Stimulated activated naive CD4-positive, alpha-beta T cell treated with Interleukin-2 at 50 U/mL for 16 hours (primary cell): ENCODE results near the gene RASD2.

Source experiments
- DNase-seq: peaks from one replicate; lab custom pipeline; 2025; lab: John Stamatoyannopoulos, UW

RASD2 gene

DNA sequence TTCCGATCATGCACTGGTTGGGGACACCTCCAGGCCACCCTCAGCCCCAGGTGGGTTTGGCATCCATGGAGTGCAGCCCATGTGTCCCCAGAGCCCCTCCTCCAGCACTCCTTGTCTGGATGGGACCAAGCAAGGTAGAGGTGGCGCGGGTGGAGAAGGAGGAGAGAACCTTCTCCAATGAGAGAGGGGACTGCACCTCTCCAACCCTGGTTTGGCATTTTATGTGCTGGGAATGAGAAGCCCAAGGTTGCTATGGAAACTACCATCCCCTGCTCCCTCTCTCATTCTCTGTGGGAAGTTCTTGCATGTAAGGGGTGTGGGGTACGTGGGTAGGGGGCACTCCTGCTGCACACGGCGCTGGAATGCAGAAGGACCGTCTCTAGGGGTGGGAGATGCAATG lies 21.8 kb upstream of the RASD2 start:
- DNase-seq = no peak

DNA sequence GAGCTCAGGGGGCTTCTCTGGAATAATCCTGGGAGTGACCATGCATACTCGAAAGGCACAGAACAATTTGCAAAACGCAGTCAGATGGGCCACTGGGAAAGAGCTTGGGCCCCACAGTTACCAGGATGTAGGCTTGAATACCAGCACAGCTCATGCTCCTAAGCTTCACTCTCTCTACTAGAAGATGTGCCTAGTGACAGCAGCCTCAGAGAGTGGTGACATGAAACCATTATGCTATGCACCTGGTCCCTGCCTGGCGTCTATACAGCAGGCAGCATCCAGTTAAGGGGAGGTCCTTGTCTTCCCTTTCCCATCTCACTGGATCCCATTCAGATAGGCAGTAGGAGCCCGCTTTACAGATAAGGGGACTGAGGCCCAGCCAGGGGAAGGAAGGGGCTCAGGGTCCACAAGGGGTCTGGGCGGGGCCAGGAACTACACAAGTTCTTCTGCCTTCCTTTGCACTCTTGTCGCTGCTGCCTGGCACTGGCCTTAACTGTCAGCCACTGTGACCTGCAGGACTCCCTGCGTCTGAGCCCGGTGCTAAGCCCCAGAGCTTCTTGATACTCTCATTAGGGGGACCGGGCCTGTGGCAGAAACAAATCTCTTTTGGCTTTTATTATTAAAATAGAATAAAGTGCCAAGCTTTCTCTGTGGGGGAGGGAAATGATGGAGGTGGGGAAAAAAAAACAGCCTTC lies 21.2 kb upstream of the RASD2 start:
- DNase-seq = no peak

DNA sequence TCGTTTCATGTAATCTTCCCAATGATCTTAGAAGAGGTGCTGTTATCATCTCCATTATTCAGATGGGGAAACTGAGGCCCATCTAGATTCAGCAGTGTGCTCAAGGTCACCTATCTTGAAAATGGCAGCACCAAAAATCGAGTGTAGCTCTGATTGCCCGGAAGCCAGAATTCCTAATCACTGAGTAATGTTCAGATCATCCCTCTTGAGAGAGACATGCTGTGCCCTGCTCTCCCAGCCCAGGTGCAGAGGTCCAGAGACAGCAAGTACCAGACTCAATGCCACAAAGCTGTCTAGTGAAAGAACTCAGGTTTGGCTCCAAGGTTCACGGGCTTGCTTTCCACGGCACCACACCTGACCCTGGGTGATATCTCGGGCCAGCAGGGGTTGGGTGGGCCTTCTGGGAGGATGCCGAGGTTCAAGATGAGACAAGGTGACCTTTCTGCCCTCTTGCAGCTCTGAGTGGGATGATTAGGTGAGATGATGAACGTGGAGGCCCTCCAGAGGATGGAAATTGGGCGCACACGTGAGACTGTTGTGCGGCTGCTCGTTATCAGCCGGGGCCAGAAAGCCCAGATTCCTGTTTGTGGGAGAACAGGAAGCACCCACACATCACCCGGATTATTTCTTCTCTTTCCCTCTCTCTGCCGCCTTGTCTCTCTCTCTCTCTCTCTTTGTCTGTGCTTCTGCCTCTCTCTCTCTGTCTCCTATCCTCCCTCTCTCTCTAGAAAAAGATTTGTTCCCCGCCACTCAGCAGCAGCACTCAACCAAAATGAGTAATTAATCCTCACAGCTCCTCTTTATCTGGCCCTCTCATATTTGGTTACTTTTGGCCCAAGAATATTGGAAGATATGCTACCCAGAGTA lies 19.0 kb upstream of the RASD2 start:
- no peak for DNase-seq

DNA sequence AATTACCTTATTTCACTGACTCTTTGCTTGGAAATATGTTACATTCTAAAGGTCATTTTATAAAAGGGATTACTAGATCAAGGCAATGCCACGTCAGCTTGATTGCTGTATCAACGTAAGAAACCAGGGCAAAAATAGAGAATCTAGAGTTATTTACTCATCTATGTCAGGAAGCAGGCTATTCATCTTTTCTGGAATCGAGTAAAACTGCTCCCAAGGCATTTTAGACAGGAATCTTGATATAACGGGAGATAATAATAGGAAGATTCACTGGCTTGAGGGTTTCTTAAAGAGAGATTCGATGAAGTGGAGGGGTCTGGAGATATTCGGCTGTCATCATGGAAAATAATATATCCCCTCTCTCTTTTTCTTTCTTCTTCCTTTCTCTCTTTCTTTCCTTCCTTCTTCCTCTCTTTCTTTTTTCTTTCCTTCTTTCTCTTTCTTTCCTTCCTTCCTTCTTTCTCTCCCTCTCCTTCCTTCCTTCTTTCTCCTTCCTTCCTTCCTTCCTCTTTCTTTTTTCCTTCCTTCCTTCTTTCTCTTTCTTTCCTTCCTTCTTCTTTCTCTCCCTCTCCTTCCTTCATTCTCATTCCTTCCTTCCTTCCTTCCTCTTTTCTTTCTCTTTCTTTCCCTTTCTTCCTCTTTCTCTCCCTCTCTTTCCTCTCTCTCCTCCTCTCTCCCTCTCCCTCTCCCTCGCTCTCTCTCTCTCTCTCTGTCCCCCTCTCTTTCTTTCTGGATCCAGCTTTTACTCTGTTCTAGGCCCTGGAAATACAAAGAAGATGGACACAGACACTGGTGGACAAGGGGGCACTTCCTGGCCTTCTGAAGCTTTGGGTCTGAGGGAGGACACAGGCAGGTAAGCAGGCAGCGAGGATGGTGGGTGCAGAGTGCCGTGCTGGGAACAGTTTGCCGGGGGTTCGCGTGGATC lies 18.1 kb upstream of the RASD2 start:
- DNase-seq = no peak

DNA sequence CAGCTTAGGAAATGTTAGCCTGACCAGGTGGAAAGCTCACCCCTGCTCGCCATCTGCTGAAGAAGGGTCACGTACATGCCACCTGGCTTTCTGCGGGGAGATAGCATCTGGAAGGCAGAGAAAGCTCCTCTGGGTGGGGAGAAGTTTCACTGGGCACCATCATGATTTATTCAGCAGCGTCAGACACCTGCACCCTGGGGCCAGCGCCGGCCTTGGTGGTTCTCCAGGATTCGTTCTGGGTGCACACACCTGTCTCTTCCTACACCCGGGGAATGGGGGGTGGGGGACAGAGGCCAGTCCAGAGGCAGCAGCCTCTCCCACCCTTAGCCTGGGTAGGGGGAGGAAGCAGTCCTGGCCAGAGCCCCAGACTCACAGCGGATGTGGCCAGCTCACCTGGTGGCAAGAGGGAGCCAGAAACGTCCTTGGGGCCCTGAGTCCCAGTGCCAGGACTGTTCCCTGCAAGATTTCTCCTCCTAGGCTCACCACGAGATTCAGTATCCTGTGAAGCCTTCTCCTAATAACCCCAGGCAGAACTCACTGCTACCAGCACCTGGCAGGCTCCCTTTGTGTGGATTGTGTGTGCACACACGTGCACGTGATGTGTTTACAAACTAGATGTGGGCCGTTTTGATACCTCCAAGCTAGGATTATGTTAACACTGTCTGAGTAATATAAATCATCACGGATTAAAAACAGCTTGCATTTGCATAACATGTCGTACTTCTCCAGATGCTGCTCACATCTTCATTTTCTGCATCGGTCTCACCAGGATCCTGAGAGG lies 17.3 kb upstream of the RASD2 start:
- DNase-seq = no peak

DNA sequence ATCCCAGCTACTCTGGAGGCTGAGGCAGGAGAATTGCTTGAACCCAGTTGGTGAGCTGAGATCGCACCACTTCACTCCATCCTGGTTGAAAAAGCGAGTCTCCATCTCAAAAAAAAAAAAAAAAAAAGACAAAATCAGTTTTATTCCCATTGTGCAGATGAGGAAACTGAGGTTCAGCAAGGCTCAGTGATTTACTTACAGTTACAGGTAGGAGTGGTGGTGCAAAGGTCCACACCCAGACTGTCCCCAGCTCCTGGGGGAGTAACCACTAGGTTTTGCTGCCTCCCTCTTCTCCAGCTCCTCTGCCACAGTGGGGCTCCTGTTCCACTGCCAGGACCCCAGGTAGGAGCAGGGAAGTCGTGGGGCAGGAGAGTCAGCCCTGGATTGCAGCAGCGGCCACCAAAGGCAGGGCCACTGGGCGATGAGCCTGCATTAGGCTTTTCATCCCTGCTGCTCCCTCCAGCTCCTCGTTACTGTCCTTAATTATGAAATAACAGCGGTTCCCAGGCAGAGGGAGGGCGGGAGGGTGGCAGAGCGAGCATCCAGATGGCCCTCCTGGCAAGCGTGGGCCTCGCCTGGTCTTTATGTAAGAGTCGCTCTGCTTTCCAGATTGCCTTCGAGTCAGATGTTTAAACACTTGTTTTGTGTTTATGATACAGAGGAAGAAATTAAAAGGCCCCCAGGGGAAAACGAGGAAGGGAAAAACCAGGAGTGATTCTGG lies 15.5 kb upstream of the RASD2 start:
- DNase-seq = no peak

DNA sequence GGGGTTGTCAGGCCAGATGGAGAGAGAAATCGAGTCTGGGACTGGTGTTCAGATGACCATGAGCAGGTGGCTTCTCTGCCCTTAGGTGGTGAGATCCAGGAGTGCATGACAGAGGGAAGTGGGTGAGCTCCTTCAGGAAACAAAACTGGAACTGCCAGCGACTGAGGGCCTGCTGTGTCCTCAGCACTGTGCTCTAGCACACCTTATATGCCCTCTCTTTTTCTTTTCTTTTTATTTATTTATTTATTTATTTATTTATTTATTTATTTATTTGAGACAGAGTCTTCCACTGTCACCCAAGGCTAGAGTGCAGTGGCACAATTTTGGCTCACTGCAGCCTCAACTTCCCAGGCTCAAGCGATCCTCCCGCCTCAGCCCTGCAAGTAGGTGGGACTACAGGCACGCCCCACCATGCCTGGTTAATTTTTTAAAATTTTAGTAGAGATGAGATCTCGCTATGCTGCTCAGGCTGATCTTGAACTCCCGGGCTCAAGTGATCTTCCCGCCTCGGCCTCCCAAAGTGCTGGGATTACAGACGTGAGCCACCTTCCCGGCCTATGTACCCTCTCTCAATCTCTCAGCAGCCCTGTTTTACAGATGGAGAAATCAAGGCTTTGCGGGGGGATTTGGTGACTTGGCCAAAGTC lies 14.8 kb upstream of the RASD2 start:
- DNase-seq = no peak

DNA sequence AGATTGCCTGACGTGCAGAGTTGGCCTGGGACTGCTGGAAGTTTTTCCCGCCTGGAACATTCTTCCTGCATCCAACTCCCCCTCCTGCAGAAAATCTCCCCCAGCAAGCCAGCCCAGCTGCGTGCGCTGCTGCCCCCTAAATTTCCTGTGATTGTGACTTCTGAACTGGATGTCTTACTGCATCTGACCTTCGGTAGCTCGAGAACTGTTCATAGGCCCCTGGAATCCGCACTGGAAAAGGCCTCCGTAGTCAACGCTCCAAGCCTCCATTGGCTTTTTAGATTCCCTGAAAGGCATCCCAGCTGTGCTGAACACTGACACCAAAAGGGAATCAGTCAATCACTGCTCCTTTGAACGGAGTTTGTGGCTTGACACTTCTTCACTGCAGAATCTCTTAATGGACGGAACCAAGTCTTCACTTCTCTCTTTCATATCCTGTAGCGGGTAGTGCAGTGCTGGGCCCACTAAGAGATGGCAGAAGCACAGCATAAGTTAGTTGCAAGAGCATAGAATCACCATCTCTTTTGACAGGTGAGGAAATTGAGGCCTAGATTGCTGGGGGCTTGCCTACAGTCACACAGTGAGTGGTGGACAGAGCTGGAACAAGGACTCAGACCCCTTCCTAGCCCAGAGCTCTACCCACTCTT lies 14.2 kb upstream of the RASD2 start:
- no peak for DNase-seq

DNA sequence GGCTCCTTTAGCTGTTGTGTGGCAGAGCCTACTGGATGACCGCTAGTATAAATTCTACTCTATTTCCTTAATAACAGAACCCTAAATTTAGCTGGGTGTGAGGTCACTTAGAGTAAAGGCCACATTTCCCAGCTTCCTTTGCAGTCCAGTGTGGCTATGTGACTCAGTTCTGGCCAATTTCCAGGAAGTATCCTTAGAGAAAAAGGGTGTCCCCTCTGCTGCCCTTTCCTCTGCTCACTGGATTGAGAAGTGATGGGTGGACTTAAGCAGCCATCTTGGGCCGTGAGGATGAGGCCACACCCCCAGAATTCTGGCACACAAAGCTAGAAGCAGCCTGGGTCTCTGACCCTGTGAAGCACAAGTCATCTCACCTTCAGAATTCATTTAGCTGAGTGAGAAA lies 11.7 kb upstream of the RASD2 start:
- no peak for DNase-seq

DNA sequence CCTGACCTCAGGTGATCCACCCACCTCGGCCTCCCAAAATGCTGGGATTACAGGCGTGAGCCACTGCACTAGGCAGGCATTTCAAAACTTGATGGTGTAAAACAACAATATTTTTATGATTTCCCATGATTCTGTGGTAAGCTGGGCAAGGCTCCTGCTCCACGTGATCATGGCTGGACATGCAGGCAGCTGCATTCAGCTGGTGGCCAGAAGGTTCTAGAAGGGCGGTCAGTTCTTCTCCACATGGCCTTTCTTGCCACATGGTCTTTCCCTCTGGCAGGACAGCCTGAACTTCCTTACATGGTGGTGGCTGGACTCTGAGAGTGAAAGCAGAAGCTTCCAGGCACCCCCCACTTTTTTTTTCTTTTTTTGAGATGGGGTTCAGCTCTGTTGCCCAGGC lies 9.9 kb upstream of the RASD2 start:
- DNase-seq = no peak

DNA sequence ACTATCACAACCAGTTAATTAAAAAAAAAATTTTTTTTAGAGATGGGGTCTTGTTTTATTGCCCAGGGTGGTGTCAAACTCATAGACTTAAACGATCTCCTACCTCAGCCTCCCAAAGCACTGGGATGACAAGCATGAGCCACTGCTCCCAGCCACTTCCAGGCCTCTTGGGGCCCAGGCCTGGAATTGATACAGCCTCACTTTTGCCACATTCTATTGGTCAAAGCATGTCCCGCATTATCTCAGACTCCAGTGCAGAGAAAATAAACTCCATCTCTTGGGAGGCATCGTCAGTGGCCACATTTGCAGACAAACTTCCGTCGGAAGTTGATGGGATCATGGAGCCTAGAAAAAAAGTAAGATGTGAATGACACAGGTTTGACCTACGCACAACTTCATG lies 9.4 kb upstream of the RASD2 start:
- no peak for DNase-seq

DNA sequence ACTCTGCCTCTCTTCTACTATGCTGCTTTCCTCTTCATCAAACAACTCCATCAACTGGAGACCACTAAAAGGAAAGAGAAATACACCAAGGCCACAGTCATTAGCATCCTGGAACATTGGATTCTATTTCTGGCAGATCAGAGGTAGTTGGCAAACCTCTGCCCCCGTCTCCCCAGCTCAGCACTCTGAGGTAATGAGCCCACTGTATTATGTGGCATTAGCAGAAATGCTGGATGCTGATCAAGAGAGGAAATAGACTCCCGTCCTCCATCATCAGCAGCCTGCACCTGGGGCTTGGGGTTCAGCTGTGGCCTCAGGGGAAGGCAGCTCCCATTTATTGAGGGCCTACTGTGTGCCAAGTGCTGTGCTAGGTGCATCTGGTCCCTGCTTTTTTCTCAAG lies 9.0 kb upstream of the RASD2 start:
- no peak for DNase-seq

DNA sequence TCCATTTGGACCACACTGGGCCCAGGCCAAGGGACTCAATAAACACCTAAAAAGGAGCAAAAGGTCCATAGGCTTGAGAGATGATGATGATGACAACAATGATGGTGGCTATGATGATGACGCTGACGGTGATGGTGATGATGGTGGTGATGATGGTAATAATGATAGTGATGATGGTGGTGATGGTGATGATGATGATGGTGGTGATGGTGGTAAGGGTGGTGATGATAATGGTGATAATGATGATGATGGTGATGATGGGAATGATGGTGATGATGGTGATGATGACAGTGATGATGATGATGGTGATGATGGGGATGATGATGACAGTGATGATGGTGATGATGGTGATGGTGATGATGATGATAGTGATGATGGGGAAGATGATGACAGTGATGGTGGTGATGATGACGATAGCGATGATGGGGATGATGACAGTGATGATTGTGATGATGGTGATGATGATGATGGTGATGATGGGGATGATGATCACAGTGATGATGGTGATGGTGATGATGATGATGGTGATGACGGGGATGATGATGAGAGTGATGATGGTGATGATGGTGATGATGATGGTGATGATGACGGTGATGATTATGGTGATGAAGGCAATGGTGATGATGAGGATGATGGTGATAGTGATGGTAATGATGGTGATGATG lies 7.1 kb upstream of the RASD2 start:
- DNase-seq = no peak

DNA sequence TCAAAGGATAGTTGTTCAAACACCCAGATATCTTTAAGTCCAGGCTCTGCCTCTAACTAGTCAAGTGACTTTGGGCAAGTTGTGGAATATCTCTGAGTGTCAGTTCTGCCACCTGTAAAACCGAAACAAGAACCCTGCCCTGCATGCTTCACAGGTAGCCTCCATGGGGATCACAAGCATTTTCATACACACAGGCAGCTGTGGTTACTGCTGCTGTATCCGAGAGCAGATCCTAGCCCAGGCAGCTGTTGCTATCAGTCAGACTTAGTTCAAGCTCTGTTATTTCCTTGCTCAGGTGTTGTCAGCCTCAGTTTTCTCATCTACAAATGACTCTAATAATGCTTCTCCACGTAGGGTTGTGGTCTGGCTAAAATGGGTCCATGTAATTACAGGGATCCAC lies 6.5 kb upstream of the RASD2 start:
- no peak for DNase-seq

DNA sequence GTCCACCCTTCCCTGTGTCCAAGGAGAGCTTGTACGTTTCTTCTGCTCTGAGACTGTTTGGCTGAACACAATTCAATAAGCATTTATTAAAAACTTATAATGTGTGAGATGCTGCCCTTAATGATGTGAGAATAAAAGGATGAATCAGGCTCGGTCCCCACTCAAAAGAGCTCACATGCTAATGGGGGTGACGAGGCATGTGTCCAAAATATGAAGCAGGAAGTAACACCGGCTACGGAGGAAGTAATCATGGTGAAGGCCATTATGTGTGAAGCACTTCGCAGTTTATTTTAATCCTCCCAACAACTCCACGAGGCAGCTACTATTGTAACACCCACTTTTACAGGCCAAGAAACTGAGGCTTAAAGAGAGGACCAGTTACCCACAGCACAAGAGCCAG lies 3.4 kb upstream of the RASD2 start:
- no peak for DNase-seq

DNA sequence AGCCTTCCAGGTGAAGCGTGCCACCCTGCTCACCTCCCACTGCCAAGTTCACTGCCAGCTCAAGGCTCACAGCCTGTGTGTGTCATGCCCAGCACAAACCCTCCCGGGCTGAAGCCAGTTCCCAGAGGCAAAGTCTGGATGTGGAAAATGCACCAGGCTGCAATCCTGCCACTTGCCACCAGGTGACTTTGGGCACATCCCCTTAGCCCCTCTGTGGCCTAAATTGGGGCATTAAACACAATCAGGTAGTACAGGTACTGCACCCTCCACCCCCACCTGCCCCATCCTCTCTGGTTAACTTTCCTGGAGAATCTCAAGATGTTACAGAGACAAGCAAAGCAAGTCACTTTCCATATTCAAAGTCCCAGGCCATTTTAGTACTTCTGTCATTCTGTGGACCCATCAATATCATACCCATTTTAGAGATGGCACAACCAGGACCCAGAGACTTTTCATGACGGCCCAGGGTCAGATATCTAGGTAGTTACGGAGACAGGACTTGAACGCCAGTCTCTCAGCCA lies 1.8 kb upstream of the RASD2 start:
- peak; percentile 13 for DNase-seq

DNA sequence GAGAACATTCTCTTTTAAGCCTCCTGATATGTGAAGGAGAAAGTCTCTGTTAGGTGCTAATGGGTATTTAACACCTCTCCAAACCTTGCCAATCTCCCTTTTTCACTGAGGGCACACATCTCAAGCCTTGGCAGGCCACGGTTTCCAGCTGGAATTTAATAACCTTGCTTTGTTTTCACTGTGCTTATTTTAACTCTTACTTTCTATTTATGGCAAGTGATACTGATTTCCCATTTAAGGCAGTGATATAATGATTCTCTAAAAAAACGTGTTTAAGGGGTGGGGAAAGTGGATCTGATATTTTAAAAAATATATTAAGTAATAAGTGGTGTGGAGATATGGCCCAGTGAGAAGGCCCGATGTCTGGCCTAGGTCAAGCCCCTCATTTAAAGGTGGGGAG lies 1.1 kb upstream of the RASD2 start:
- DNase-seq = no peak

DNA sequence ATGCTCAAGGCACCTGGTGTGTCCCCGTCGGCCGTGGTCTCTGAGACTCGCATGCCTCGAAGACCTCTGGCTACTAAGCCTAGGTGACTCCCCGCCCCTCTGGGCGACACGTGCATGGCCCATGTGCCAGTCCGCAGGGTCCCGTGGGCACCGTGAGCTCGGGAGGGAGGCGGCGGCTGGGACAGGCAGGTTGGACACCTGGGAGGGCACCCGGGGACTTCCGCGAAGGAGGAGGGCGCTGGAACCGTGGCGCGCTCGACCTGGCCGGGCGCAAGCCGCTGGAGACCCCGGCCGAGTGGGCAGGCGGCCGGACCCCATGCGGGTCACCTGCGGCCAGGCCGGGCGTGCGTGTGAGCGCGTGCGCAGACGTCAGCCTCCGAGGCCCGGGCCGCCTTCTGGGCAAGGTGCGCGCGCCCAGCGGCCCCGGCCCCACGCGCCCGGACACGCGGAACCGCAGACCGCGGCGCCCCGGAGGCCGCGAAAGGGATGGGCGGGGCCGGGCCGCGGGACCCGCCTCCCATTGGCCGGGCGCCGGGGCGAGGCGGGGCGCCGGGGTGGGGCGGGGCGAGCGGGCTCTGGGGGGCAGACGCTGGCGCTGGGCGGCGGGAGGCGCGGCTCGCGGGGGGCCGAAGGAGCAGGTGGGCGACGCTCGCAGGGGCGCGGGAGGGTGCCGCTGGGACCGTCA lies 579 bp upstream of the RASD2 start:
- peak; percentile 43 for DNase-seq
